ENCODE measurements around the gene SLC7A10.
A peak's percentile ranks its signal among the peaks of the same experiment; 100 is the strongest.

SLC7A10 gene

DNA sequence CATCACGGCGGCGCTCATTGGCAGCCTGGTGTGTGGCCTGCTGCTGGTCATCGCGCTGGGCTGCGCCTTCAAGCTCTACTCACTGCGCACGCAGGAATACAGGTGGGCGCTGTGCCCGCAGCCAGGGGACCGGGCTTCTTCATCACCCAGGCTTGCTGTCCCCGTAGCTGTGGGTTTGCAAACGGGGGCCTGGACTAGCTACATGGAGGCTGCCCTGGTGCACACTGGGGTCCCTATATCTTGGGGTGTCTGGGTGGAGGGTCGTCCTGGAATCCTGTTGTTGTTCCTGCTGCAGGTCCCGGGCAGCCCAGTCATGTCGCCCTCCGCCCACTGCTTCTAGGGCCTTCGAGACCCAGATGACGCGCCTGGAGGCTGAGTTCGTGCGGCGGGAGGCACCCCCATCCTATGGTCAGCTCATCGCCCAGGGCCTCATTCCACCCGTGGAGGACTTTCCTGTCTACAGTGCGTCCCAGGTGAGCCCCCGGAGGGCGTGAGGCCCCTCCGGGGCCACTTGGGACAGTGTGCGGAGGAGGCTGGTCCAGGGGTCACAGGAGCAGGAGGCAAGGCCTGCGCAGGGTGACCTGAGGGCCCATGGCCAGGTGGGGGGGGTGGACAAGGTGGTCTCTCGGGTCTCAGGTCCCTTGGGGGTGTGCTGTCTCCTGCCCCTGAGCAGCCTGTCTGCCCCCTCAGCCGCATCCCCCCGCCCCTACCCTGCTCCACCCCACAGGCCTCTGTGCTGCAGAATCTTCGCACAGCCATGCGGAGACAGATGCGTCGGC, 19.2 kb downstream of the SLC7A10 start:
- Histone ChIP-seq H3K4me3 (no peak overlapping the region), H3K27ac (no peak overlapping the region)

DNA sequence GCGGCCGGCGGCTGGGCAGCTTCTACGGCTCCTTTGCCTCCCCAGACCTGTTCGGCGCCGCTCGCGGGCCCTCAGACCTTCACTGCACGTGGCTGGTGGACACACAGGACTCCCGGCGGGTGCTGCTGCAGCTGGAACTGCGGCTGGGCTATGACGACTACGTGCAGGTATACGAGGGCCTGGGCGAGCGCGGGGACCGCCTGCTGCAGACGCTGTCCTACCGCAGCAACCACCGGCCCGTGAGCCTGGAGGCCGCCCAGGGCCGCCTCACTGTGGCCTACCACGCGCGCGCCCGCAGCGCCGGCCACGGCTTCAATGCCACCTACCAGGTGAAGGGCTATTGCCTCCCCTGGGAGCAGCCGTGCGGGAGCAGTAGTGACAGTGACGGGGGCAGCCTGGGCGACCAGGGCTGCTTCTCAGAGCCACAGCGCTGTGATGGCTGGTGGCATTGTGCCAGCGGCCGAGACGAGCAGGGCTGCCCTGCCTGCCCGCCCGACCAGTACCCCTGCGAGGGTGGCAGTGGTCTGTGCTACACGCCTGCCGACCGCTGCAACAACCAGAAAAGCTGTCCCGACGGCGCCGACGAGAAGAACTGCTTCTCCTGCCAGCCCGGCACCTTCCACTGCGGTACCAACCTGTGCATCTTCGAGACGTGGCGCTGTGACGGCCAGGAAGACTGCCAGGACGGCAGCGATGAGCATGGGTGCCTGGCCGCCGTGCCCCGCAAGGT, 20.0 kb downstream of the SLC7A10 start:
- no peak overlapping the region for H3K27ac ChIP-seq
- no peak overlapping the region for H3K4me3 ChIP-seq

- Histone ChIP-seq H3K27ac (no peak overlapping the region), H3K4me3 (no peak overlapping the region)
Measured at GRCh38 chr19:33205110-33205509, 20.5 kb downstream of the SLC7A10 start.

- no peak overlapping the region for H3K4me3 ChIP-seq
Measured at GRCh38 chr19:33204136-33204973, 21.3 kb downstream of the SLC7A10 start.

GRCh38 chr19:33203529-33203928, 22.1 kb downstream of the SLC7A10 start:
- Histone ChIP-seq H3K4me3 (no peak overlapping the region), H3K27ac (no peak overlapping the region)

More at GRCh38 chr19:33204136-33204973, 21.3 kb downstream of the SLC7A10 start:
- no peak overlapping the region for H3K27ac ChIP-seq

DNA sequence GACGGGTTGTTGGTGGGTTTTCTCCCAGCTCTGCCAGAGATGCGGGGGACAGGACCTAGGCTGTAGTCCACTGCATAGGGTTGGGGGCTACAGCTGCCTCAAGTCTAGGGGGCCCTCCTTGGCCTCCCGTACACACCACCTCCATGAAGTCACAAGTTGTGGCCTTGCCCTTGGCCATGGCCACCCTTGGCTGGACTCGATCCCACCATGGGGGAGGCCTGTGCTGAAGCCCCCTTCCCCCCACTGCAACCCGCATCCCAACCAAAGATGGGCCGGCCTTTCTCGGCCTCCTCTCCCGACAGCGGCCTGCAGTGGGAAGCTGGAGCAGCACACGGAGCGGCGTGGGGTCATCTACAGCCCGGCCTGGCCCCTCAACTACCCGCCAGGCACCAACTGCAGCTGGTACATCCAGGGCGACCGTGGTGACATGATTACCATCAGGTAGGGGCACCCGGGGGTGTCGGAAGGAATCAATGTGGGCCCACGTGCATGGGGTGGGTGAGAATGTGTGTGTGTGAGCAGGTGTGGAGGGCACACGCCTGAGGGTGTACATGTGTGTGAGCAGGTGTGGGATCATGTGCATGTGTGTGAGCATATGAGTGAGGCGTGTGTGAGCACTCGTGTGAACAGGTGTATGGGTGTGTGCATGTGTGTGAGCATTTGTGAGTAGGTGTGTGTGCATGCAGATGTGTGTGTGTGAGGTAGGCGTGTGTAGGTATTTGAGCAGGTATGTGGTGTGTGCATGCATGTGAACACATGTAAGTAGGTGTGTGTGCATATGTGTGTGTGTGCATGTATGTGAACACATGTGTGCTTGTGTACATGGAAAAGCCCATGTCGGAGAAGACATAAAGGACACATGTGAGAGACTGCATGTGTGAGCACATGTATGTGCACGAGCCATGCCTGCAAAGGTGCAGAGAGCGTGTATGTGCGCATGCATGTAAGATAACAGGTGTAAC, 22.8 kb downstream of the SLC7A10 start:
- Histone ChIP-seq H3K4me3 (no peak overlapping the region), H3K27ac (no peak overlapping the region)

- no peak overlapping the region for H3K4me3 ChIP-seq
- H3K27ac ChIP-seq = no peak overlapping the region
Measured at GRCh38 chr19:33201886-33202545, 23.6 kb downstream of the SLC7A10 start.

DNA sequence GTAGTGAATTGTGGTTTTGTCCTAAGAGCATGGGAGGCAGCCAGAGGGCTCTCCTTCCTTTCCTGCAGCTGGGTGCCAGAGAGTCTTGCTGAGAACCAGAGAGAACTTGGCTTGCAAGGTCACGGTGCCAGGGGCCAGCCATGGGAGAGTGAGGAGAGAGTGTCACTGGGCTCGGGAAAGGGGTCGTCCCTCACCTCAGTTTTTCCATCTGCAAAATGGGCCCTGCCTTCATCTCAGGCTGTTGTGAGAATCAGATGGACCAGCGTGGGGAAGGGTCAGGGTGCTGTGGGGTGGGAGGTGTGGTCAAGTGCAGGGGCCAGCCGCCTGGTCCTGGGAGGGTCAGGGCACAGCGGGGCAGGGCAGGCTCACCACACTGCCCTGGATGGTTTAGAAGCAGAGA, 24.2 kb downstream of the SLC7A10 start:
- no peak overlapping the region for H3K4me3 ChIP-seq
- H3K27ac ChIP-seq = no peak overlapping the region

- H3K27ac ChIP-seq = no peak overlapping the region
- no peak overlapping the region for H3K4me3 ChIP-seq
Measured at GRCh38 chr19:33199441-33200265, 26.0 kb downstream of the SLC7A10 start.

- Histone ChIP-seq H3K4me3 (no peak overlapping the region), H3K27ac (no peak overlapping the region)
Measured at GRCh38 chr19:33198169-33198568, 27.5 kb downstream of the SLC7A10 start.

- Histone ChIP-seq H3K27ac (no peak overlapping the region), H3K4me3 (no peak overlapping the region)
Measured at GRCh38 chr19:33197591-33198000, 28.1 kb downstream of the SLC7A10 start.

DNA sequence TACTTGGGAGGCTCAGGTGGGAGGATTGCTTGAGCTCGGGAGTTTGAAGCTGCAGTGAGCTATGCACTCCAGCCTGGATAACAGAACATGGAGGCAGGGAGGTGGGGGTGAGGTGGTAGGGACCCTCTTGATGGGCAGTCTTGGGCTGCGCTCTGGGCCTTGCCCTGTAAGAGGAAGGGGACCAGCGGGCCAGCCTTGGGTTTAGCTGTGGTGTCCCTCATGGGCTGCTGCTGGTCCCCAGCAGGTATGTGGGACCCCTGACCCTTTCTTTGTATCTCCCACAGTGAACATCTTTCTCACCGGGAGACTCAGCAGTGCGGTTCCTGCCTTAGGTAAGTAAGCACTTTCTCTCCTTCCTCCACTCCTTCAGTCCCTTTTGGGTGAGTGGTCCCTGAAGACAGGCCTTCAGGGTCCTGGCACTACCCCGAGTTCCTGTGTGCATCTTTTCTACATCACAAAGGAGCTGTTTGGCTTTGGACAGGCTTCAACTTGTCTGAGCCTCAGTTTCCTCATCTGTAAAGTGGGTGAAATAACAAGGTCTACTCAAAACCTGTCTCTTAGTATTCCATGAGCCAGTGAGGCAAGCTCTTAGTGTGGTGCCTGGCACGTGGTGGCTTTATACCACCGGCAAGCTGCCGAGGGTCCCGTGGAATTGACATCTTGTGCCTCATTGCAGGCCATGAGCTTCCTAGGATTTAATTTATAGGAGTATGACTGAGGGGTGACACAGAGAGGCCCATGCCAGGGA, 29.0 kb downstream of the SLC7A10 start:
- no peak overlapping the region for H3K4me3 ChIP-seq

GRCh38 chr19:33195645-33196347, 29.9 kb downstream of the SLC7A10 start:
- peak overlapping the region in 4 of 21 experiments; percentile 46 to 80 (median 72) for H3K27ac ChIP-seq
- H3K4me3 ChIP-seq = peak overlapping the region in 5 of 7 experiments; percentile 49 to 64 (median 55)

More for the DNA sequence above, 29.0 kb downstream of the SLC7A10 start:
- no peak overlapping the region for H3K27ac ChIP-seq

DNA sequence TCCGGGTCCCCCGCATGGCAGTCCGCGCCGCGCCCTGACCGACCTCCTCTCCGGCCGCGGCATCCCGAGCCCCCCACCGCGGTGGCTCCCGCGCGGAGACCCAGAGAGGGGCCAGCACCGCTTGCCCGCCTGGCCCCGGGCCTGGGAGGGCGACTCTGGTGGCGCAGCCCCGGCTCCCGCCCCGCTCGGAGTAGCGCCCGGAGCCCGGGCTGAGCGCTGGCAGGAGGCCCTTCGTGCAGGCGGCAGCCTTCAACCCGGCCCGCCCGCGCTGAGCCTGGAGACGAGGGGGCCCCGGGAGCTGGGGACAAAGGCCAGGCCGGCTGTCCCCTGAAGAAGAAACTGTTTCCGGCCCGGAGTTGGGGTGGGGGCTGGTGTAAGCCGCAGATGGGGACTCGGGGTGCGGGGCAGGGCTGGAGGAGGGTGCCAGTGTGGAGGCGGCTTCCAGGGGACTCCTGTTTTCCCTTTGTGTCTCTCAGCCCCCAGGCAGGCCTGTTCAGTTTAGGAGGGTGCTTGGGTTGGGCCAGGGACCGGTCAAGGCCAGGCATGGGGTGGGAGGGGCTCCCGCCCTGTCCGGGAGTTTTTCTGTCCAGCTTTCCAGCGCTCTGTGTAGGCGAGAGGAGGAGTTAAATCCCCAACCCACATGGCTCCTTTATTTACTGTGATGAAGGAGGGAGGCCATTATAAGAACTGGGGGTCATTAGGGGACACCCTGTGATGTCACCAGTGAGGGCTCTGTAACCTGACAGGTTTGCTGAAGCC, 30.6 kb downstream of the SLC7A10 start:
- Histone ChIP-seq H3K27ac (peak overlapping the region in 14 of 21 experiments; percentile 0 to 85 (median 68)), H3K4me3 (peak overlapping the region; percentile 49 to 64 (median 55))

- peak overlapping the region in 13 of 21 experiments; percentile 0 to 85 (median 71) for H3K27ac ChIP-seq
- H3K4me3 ChIP-seq = peak overlapping the region; percentile 49 to 64 (median 55)
Measured at GRCh38 chr19:33194532-33194885, 31.1 kb downstream of the SLC7A10 start.

Measured in skin epidermis (tissue), 12 donors.